ENCODE measurements around the gene DLG1. TPM values are rescaled to one million over a fixed set of nuclear protein-coding genes. Genes with fewer than 3 reads are reported as not detected.

The DLG1 gene
- total RNA-seq, 4 donors from 2014 or later, result 136 to 221 (median 172) TPM

DNA sequence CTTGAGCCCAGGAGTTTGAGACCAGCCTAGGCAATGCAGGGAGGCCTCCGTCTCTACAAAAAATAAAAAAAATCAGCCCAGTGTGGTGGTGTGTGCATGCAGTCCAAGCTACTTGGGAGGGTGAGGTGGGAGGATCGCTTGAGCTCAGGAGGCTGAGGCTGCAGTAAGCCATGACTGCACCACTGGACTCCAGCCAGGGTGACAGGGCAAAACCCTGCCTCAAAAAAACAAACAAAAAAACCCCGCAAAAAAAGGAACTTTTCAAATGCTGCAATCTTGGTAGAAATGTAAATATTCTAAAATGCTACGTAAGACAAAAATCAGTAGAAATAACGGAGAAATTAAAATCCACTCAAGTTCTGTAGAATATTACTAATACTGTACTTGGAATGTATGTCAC is 160.7 kb downstream of the DLG1 start:
- Histone ChIP-seq H3K27me3 (no peaks in the 10 kb centered on the region), H3K4me3 (no peak overlapping the region), H3K4me1 (no peaks in the 10 kb centered on the region), H3K36me3 (peaks cover 0 to 77% (median 3%) of the 10 kb centered on the region in 3 donors), H3K27ac (no peak overlapping the region), H3K9me3 (no peaks in the 10 kb centered on the region)
- TF ChIP-seq, protein P1, sequence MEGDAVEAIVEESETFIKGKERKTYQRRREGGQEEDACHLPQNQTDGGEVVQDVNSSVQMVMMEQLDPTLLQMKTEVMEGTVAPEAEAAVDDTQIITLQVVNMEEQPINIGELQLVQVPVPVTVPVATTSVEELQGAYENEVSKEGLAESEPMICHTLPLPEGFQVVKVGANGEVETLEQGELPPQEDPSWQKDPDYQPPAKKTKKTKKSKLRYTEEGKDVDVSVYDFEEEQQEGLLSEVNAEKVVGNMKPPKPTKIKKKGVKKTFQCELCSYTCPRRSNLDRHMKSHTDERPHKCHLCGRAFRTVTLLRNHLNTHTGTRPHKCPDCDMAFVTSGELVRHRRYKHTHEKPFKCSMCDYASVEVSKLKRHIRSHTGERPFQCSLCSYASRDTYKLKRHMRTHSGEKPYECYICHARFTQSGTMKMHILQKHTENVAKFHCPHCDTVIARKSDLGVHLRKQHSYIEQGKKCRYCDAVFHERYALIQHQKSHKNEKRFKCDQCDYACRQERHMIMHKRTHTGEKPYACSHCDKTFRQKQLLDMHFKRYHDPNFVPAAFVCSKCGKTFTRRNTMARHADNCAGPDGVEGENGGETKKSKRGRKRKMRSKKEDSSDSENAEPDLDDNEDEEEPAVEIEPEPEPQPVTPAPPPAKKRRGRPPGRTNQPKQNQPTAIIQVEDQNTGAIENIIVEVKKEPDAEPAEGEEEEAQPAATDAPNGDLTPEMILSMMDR (IDR thresholded peaks at IDR 0.05), result no peak
- TF ChIP-seq POLR2A (IDR thresholded peaks at IDR 0.05), result no peak
- DNase-seq, result no peak

DNA sequence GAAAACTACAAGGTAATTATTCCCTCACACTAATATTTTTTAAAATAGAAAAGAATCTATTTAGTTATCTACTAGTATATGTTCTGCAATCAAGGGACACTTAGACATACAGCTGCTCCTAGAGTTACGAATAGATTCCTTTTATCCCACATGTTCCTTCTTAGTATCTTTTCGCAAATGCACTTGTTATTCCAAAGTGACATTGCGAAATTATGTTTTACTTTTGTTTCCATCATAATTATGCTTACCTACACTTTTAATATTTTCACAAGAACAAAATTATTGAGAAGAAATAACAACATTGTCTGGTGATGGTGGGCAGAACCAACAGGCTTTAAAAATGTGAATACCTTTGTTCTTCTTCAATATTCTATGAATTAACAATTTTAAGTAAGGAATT is 161.7 kb downstream of the DLG1 start:
- H3K4me1 ChIP-seq, result no peaks in the 10 kb centered on the region
- H3K9me3 ChIP-seq, result no peaks in the 10 kb centered on the region
- no peak overlapping the region for H3K4me3 ChIP-seq
- no peak for TF ChIP-seq POLR2A (IDR thresholded peaks at IDR 0.05)
- TF ChIP-seq, protein P1 (IDR thresholded peaks at IDR 0.05), result no peak
- DNase-seq, result no peak
- H3K36me3 ChIP-seq, result peaks cover 0 to 74% (median 3%) of the 10 kb centered on the region in 3 donors
- H3K27me3 ChIP-seq, result no peaks in the 10 kb centered on the region
- no peak overlapping the region for H3K27ac ChIP-seq

DNA sequence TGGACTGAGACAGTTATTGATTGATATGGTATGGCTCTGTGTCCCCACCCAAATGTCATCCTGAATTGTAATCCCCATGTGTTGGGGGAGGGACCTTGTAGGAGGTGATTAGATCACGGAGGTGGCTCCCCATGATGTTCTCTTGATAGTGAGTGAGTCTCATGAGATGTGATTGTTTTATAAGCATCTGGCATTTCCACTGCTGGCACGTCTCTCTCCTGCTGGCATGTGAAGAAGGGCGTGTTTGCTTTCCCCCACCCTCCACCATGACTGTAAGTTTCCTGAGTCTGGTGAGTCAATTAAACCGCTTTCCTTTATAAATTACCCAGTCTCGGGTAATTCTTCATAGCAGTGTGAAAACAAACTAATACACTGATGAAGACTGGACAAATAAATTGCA is 163.2 kb downstream of the DLG1 start:
- no peak overlapping the region for H3K4me3 ChIP-seq
- no peak for DNase-seq
- H3K27me3 ChIP-seq, result no peaks in the 10 kb centered on the region
- H3K27ac ChIP-seq, result no peak overlapping the region
- no peaks in the 10 kb centered on the region for H3K9me3 ChIP-seq
- peaks cover 0 to 65% (median 3%) of the 10 kb centered on the region in 3 donors for H3K36me3 ChIP-seq
- TF ChIP-seq, protein P1 (IDR thresholded peaks at IDR 0.05), result no peak
- TF ChIP-seq POLR2A (IDR thresholded peaks at IDR 0.05), result no peak
- no peaks in the 10 kb centered on the region for H3K4me1 ChIP-seq

DNA sequence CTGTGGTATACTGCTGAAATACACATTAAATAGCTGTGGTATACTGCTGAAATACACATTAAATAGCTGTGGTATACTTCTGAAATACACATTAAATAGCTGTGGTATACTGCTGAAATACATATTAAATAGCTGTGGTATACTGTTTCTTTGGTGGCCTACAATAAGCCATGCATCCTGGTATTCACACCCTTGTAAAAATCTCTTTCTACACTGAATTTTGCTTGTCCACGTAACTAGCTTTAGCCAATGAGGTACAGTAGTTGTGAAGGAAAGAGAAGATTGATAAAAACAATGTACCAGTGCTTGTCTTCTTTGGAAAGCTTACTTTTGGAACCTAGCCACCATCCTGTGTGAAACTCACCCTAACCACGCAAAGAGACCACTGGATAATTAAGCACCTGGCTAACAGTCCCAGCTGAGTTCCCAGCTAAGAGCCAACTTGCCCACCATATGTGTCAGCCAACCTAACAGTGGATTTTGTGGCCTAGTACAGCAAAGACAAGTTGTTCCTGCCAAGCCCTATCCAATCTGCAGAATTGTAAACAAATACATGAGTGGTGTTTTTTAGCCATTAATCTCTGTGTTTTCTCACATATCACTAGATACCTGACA is 165.4 kb downstream of the DLG1 start:
- Histone ChIP-seq H3K36me3 (peaks cover 0 to 62% (median 3%) of the 10 kb centered on the region in 3 donors), H3K9me3 (no peaks in the 10 kb centered on the region), H3K4me3 (no peak overlapping the region), H3K27me3 (no peaks in the 10 kb centered on the region), H3K27ac (no peak overlapping the region), H3K4me1 (no peaks in the 10 kb centered on the region)
- TF ChIP-seq POLR2A (IDR thresholded peaks at IDR 0.05), result no peak
- DNase-seq, result no peak

DNA sequence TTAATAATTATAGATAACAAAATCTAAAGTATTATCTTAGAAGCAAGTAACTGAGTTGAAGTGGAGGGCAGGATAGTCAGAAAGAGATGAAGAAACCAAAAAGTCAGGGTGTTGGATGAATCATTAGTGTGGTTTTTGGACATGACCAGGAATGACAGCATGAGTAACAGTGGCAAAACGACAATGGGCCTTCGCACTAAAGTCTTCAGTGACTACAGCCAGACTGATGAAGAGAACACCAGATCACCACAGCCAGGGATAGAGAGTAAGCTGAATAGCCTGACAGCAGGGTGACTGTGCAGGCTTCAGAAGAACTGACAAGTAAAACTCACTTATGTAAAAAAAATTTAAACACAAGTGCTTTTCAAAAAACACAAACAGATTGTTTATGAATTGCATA is 172.8 kb downstream of the DLG1 start:
- no peaks in the 10 kb centered on the region for H3K27me3 ChIP-seq
- no peaks in the 10 kb centered on the region for H3K9me3 ChIP-seq
- peaks cover 0 to 33% (median 0%) of the 10 kb centered on the region in 3 donors for H3K36me3 ChIP-seq
- TF ChIP-seq, protein P1 (IDR thresholded peaks at IDR 0.05), result no peak
- TF ChIP-seq POLR2A (IDR thresholded peaks at IDR 0.05), result no peak
- H3K4me3 ChIP-seq, result no peak overlapping the region
- DNase-seq, result no peak
- H3K4me1 ChIP-seq, result no peaks in the 10 kb centered on the region
- no peak overlapping the region for H3K27ac ChIP-seq

DNA sequence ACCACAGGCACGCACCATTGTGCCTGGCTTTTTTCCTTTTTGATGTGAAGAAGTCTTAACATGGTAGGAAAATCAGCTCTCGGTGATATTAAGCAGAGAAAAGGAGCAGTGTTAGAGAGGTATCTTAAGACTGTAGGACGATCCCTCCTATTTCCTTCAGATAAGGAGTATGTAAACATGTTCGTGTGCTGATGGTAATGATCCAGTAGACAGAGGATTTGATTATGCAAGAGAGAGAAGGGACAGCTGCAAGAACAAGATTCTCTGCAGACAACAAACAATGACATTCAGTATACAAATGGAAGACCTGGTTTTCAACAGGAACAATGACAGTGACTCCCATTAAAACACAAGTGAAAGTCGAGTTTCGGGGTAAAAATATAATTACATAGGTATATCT is 173.7 kb downstream of the DLG1 start:
- Histone ChIP-seq H3K36me3 (peaks cover 0 to 30% (median 0%) of the 10 kb centered on the region in 3 donors), H3K27ac (no peak overlapping the region), H3K9me3 (no peaks in the 10 kb centered on the region), H3K27me3 (no peaks in the 10 kb centered on the region), H3K4me3 (no peak overlapping the region), H3K4me1 (no peaks in the 10 kb centered on the region)
- TF ChIP-seq, protein P1 (IDR thresholded peaks at IDR 0.05), result no peak
- TF ChIP-seq POLR2A (IDR thresholded peaks at IDR 0.05), result no peak
- no peak for DNase-seq
